RWPE1 (cell line): ENCODE measurements around the gene IMPG1.
A peak's percentile ranks its signal among the peaks of the same experiment; 100 is the strongest.

Experiments used
- CTCF ChIA-PET: fragments of 350-600 bp; sonication (Branson Sonifier 250); formaldehyde crosslinking; extraction: SDS; loops from one replicate; lab custom pipeline; 2021; lab: Yijun Ruan, JAX
- POLR2A ChIA-PET: fragments of 400-600 bp; formaldehyde crosslinking; extraction: SDS; loops from one replicate; lab custom pipeline; 2020; ENCODE audit warnings: antibody characterized with exemption; ENCODE audit not compliant: low non-redundant PET; lab: Yijun Ruan, JAX
- DNase-seq: peaks from one replicate; pipeline ENCODE4 v3.0.0; 2012; ENCODE audit warnings: low spot score
- H3K27ac ChIP-seq: fragments of 450-650 bp; 2 replicates; pipeline ENCODE4 v1.5.1; 2017
- TF ChIP-seq, protein P1 (sequence below): fragments of 450-650 bp; conservative IDR thresholded peaks from 2 replicates; pipeline ENCODE4 v1.5.1; 2017; ENCODE audit warnings: low read depth, mild to moderate bottlenecking

The IMPG1 gene

GRCh38 chr6:75893058-75893775 is 179.2 kb downstream of the IMPG1 start:
- CTCF ChIA-PET: interaction anchor here (0.6 to 2.3 kb wide), 17 partner anchors 9 to 1301 kb away, joined by 3 to 12 read pairs (median 4); no protein-coding TSS in a partner anchor
- TF ChIP-seq, protein P1, sequence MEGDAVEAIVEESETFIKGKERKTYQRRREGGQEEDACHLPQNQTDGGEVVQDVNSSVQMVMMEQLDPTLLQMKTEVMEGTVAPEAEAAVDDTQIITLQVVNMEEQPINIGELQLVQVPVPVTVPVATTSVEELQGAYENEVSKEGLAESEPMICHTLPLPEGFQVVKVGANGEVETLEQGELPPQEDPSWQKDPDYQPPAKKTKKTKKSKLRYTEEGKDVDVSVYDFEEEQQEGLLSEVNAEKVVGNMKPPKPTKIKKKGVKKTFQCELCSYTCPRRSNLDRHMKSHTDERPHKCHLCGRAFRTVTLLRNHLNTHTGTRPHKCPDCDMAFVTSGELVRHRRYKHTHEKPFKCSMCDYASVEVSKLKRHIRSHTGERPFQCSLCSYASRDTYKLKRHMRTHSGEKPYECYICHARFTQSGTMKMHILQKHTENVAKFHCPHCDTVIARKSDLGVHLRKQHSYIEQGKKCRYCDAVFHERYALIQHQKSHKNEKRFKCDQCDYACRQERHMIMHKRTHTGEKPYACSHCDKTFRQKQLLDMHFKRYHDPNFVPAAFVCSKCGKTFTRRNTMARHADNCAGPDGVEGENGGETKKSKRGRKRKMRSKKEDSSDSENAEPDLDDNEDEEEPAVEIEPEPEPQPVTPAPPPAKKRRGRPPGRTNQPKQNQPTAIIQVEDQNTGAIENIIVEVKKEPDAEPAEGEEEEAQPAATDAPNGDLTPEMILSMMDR: peak; percentile 69
- DNase-seq: peak; percentile 22

GRCh38 chr6:75892384-75892783 is 180.1 kb downstream of the IMPG1 start:
- ChIA-PET CTCF (interaction anchor here (0.6 to 1.4 kb wide), 5 partner anchors 8 to 207 kb away, joined by 3 to 5 read pairs (median 3); no protein-coding TSS in a partner anchor), POLR2A (no interaction called here)
- TF ChIP-seq, protein P1: no peak

More at GRCh38 chr6:75893058-75893775, 179.2 kb downstream of the IMPG1 start:
- POLR2A ChIA-PET: no interaction called here
- H3K27ac ChIP-seq: no peak overlapping the region

DNA sequence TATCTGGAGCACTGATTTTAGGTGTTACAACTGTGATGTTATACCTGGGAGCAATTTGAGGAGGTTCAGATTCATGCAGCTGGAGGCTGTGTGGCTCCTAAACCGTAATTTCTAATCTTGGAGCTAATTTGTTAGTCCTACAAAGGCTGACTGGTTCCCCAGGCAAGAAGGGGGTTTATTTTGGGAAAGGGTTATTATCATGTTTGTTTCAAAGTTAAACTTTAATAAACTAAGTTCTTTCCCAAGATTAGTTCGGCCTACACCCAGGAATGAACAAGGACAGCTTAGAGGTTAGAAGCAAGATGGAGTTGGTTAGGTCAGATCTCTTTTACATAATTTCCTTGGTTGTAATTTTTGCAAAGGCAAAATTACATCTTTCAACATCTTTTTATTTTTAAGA is 187.6 kb downstream of the IMPG1 start:
- TF ChIP-seq, protein P1: no peak
- DNase-seq: no peak
- POLR2A ChIA-PET: no interaction called here
- H3K27ac ChIP-seq: no peak overlapping the region
- CTCF ChIA-PET: interaction anchor here (1.1 kb wide), 1 partner anchor 8 kb away, joined by 3 read pairs; no protein-coding TSS in a partner anchor

More at GRCh38 chr6:75892384-75892783, 180.1 kb downstream of the IMPG1 start:
- DNase-seq: no peak
- no peak overlapping the region for H3K27ac ChIP-seq

GRCh38 chr6:75882734-75883133 is 189.7 kb downstream of the IMPG1 start:
- peak; percentile 20 for DNase-seq
- H3K27ac ChIP-seq: no peak overlapping the region
- CTCF ChIA-PET: interaction anchor here (0.6 to 1.3 kb wide), 2 partner anchors 11 to 1552 kb away, joined by 4 to 7 read pairs; no protein-coding TSS in a partner anchor
- TF ChIP-seq, protein P1: no peak
- POLR2A ChIA-PET: no interaction called here

DNA sequence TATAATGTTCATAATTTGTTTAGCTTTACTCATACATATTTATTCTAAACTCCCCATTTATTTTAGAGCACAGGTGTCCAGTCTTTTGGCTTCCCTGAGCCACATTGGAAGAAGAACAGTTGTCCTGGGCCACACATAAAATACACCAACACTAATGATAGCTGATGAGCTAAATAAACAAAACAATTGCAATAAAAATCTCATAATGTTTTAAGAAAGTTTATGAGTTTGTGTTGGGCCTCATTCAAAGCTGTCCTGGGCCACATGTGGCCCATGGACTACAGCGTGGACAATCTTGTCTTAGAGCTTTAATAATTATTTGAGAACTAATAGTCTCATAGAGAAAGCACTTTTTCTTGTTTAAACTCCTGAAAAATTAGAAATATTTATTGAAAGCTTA is 192.2 kb downstream of the IMPG1 start:
- no peak overlapping the region for H3K27ac ChIP-seq
- TF ChIP-seq, protein P1: no peak

DNA sequence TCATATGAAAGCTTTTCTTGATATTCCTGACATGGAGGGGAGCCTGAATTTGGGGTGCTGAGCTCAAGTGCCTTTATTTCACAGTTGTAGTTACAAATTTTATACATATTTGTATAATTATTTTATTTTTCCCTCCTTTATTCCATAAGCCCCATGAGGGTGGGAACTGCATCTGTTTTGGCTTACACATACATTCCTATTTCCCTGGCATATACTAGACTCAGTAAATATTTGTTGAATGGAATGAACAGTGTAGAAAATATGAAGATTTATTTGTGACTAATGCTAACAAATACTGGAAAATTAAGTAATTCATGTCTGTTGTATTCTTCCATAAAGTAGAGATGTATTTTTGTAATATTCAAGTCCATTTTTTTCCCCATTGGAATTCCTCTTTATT is 196.3 kb downstream of the IMPG1 start:
- no peak overlapping the region for H3K27ac ChIP-seq
- TF ChIP-seq, protein P1: no peak
- no peak for DNase-seq
- ChIA-PET POLR2A (no interaction called here), CTCF (interaction anchor here (2.0 kb wide), 1 partner anchor 17 kb away, joined by 12 read pairs; no protein-coding TSS in a partner anchor)

More for the DNA sequence above, 192.2 kb downstream of the IMPG1 start:
- ChIA-PET POLR2A (no interaction called here), CTCF (interaction anchor here (1.6 kb wide), 1 partner anchor 13 kb away, joined by 5 read pairs; no protein-coding TSS in a partner anchor)
- DNase-seq: no peak
